HEK293T (cell line): Measurements from ENCODE around the gene CTAG1B.
"Not testable (repeated sequence)": the region's sequence is repeated elsewhere in the genome, so short reads cannot be mapped to it uniquely, and the experiment has no call there.

Experiments
- ARNT ChIP-seq: fragments of 450-650 bp; IDR thresholded peaks from 2 replicates; pipeline ENCODE4 v1.6.1; 2017; ENCODE audit warnings: mild to moderate bottlenecking
- SP1 ChIP-seq: fragments of 450-650 bp; IDR thresholded peaks from 2 replicates; pipeline ENCODE4 v1.6.1; 2017
- TF ChIP-seq, protein P1 (sequence below): fragments of 450-650 bp; IDR thresholded peaks from 2 replicates; pipeline ENCODE4 v1.6.1; 2016

DNA sequence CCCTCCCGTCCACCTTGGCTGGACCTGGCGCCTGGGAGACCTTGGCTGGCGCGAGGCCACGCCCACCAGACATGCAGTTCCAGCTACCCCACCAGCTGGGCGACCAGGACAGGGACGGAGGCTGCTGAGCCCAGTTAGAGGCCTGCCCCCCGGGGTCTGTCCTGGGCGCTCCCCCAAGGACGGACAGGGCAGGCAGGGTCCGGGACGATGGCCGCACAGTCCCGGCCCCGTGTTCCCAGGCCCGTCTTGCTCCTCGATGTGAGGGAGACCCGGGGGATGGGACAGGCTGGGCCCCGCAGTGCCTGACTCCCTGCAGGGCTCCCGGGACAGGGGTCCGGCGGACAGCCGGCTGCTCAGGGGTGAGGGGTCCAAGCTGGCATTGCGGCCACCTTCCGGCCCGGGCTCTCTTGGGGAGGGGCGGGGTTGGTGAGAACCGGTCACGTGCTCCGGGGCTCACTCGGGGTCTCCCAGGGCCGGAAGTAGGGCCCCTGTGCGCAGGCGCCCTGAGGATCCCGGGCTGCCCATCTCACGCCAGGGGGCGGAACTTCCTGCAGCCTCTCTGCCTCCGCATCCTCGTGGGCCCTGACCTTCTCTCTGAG lies 34.4 kb downstream of the CTAG1B start, which contains the start of gene CTAG1A:
- TF ChIP-seq ARNT, SP1: not testable (repeated sequence)
- TF ChIP-seq, protein P1, sequence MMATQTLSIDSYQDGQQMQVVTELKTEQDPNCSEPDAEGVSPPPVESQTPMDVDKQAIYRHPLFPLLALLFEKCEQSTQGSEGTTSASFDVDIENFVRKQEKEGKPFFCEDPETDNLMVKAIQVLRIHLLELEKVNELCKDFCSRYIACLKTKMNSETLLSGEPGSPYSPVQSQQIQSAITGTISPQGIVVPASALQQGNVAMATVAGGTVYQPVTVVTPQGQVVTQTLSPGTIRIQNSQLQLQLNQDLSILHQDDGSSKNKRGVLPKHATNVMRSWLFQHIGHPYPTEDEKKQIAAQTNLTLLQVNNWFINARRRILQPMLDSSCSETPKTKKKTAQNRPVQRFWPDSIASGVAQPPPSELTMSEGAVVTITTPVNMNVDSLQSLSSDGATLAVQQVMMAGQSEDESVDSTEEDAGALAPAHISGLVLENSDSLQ = not testable (repeated sequence)
